Gastroesophageal sphincter (tissue), 4 donors: ENCODE results near the gene MYRF. TPM values are rescaled to one million over a fixed set of nuclear protein-coding genes. Genes with fewer than 3 reads are reported as not detected.

ENCODE experiments used
- ATAC-seq: fragments of 150-250 bp; one replicate; pipeline ENCODE4 v1.9.1; 2016; ENCODE audit warnings: mild to moderate bottlenecking, moderate library complexity
- H3K27ac ChIP-seq, 4 donors: fragments of 200-600 bp; sonication (generic) in 3 of 4; 1 replicate in 3 of 4; 2 replicates in 1 of 4; pipeline ENCODE4 v1.5.1; 2016 to 2019
- H3K27me3 ChIP-seq: fragments of 200-600 bp; sonication (generic); one replicate; pipeline ENCODE4 v1.5.1; 2019
- H3K36me3 ChIP-seq, 2 donors: fragments of 200-600 bp; sonication (generic); one replicate each; pipeline ENCODE4 v1.5.1; 2019; ENCODE audit warnings: control low read depth in 1 of 2
- H3K4me1 ChIP-seq, 3 donors: fragments of 200-600 bp; sonication (generic); 1 replicate in 2 of 3; 2 replicates in 1 of 3; pipeline ENCODE4 v1.5.1; 2016 to 2019; ENCODE audit warnings: control low read depth in 2 of 3
- H3K4me3 ChIP-seq, 2 donors: fragments of 200-600 bp; sonication (generic); one replicate each; pipeline ENCODE4 v1.5.1; 2019; ENCODE audit warnings: mild to moderate bottlenecking in 1 of 2, moderate library complexity in 1 of 2
- H3K9me3 ChIP-seq, 3 donors: fragments of 200-600 bp; sonication (generic); one replicate each; pipeline ENCODE4 v1.5.1; 2017 to 2019; ENCODE audit warnings: control low read depth in 2 of 3
- EP300 ChIP-seq: sonication (generic); formaldehyde crosslinking; IDR thresholded peaks from one replicate; pipeline ENCODE4 v1.6.1; 2017; ENCODE audit warnings: antibody characterized with exemption, mild to moderate bottlenecking
- POLR2A ChIP-seq, 2 donors: fragments of 450-650 bp; IDR thresholded peaks; one replicate each; pipeline ENCODE4 v1.6.1; 2017; ENCODE audit warnings: antibody characterized with exemption in 2 of 2, mild to moderate bottlenecking in 2 of 2, moderate library complexity in 1 of 2
- POLR2AphosphoS5 ChIP-seq: sonication (generic); formaldehyde crosslinking; IDR thresholded peaks from one replicate; pipeline ENCODE4 v1.6.1; 2017; ENCODE audit warnings: antibody characterized with exemption
- WGBS, 2 donors: methylation state at CpG; one replicate each; pipeline ENCODE4 v1.1.5; 2018; ENCODE audit warnings: low coverage in 1 of 2; 5-methylcytosine and 5-hydroxymethylcytosine counted together
- total RNA-seq, 4 donors: library from RNA; depleted of rRNA; stranded (reverse); fragments of >200 nt; gene quantifications; one replicate each; pipeline ENCODE4 v1.1.0, GENCODE V29; 2016
- TF ChIP-seq, protein P1 (sequence below), 4 experiments: fragments of 200-600 bp in 2 of 4; fragments of 450-650 bp in 2 of 4; sonication (generic) in 1 of 4; IDR thresholded peaks; one replicate each; pipeline ENCODE4 v1.5.1; 2017 to 2019; ENCODE audit warnings: antibody characterized with exemption in 4 of 4, mild to moderate bottlenecking in 2 of 4, moderate library complexity in 2 of 4

The MYRF gene
- total RNA-seq, 4 donors from 2014 or later, result 0.10 to 0.78 (median 0.19) TPM

GRCh38 chr11:61760946-61761345 lies 8.5 kb downstream of the MYRF start:
- H3K4me3 ChIP-seq, result no peak overlapping the region
- no CpG with 5 or more reads among the region's 13 CpGs for WGBS, 2 donors
- no peaks in the 10 kb centered on the region for H3K36me3 ChIP-seq
- H3K4me1 ChIP-seq, result no peaks in the 10 kb centered on the region
- no peak for ATAC-seq
- no peaks in the 10 kb centered on the region for H3K9me3 ChIP-seq
- no peak overlapping the region for H3K27ac ChIP-seq
- no peak for TF ChIP-seq POLR2A (IDR thresholded peaks at IDR 0.05)
- no peak for TF ChIP-seq EP300
- TF ChIP-seq POLR2AphosphoS5, result no peak
- TF ChIP-seq, protein P1, sequence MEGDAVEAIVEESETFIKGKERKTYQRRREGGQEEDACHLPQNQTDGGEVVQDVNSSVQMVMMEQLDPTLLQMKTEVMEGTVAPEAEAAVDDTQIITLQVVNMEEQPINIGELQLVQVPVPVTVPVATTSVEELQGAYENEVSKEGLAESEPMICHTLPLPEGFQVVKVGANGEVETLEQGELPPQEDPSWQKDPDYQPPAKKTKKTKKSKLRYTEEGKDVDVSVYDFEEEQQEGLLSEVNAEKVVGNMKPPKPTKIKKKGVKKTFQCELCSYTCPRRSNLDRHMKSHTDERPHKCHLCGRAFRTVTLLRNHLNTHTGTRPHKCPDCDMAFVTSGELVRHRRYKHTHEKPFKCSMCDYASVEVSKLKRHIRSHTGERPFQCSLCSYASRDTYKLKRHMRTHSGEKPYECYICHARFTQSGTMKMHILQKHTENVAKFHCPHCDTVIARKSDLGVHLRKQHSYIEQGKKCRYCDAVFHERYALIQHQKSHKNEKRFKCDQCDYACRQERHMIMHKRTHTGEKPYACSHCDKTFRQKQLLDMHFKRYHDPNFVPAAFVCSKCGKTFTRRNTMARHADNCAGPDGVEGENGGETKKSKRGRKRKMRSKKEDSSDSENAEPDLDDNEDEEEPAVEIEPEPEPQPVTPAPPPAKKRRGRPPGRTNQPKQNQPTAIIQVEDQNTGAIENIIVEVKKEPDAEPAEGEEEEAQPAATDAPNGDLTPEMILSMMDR (IDR thresholded peaks at IDR 0.05), result no peak
- peaks cover 49% of the 10 kb centered on the region for H3K27me3 ChIP-seq

GRCh38 chr11:61761440-61762222 lies 9.2 kb downstream of the MYRF start:
- no peak for ATAC-seq
- Histone ChIP-seq H3K4me3 (no peak overlapping the region), H3K4me1 (no peaks in the 10 kb centered on the region), H3K27me3 (peaks cover 49% of the 10 kb centered on the region), H3K27ac (no peak overlapping the region), H3K9me3 (no peaks in the 10 kb centered on the region), H3K36me3 (no peaks in the 10 kb centered on the region)
- WGBS, 2 donors, result 62 to 79% methylated on average over 3 to 7 of the region's 11 CpGs
- TF ChIP-seq POLR2A (IDR thresholded peaks at IDR 0.05) (no peak), POLR2AphosphoS5 (no peak), EP300 (no peak)
- TF ChIP-seq, protein P1 (IDR thresholded peaks at IDR 0.05), result no peak

GRCh38 chr11:61762223-61762615 lies 9.8 kb downstream of the MYRF start:
- Histone ChIP-seq H3K27ac (no peak overlapping the region), H3K4me3 (no peak overlapping the region), H3K4me1 (no peaks in the 10 kb centered on the region), H3K9me3 (no peaks in the 10 kb centered on the region), H3K27me3 (peaks cover 49% of the 10 kb centered on the region), H3K36me3 (no peaks in the 10 kb centered on the region)
- TF ChIP-seq POLR2A (IDR thresholded peaks at IDR 0.05) (no peak), POLR2AphosphoS5 (no peak), EP300 (no peak)
- TF ChIP-seq, protein P1 (IDR thresholded peaks at IDR 0.05), result no peak
- 69 to 83% methylated on average over 1 to 2 of the region's 10 CpGs for WGBS, 2 donors
- ATAC-seq, result no peak

DNA sequence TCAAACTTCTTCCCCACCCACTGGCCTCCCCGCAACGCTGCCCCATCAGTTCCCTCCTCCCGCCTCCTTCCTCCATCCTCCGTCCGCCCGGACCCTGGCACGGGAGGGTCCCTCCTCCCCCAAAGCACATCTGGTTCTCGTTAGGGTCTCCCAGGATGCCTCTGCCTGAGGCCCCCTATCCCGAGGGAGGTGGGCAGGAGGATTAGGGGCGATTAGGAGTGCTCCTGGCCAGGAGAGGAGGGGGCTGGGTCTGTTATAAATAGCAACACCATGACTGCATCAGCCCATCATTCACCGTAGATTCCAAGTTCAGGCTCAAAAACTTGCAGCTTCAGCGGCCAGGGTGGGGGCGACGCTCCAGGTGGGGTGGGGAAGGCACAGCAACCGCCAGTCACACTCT lies 10.4 kb downstream of the MYRF start:
- ATAC-seq, result no peak
- Histone ChIP-seq H3K36me3 (no peaks in the 10 kb centered on the region), H3K4me3 (no peak overlapping the region), H3K4me1 (no peaks in the 10 kb centered on the region), H3K27ac (no peak overlapping the region), H3K9me3 (no peaks in the 10 kb centered on the region), H3K27me3 (peaks cover 49% of the 10 kb centered on the region)
- WGBS, 2 donors, result 26% methylated on average over 5 of the region's 15 CpGs; no CpG with 5 or more reads in 1 of the 2 donors
- TF ChIP-seq, protein P1 (IDR thresholded peaks at IDR 0.05), result no peak
- no peak for TF ChIP-seq POLR2AphosphoS5
- TF ChIP-seq EP300, result no peak
- TF ChIP-seq POLR2A (IDR thresholded peaks at IDR 0.05), result no peak
